H9 (cell line): ENCODE data around the gene PTPN7. TPM values are rescaled to one million over a fixed set of nuclear protein-coding genes. Genes with fewer than 3 reads are reported as not detected.

Source experiments
- DNase-seq: peaks from one replicate; pipeline ENCODE4 v3.0.0-alpha.2; 2017
- H2AFZ ChIP-seq: one replicate; pipeline ENCODE4 v1.6.1; 2013; ENCODE audit warnings: mild to moderate bottlenecking, low read length, control low read depth, moderate library complexity
- H2AK5ac ChIP-seq: 2 replicates; pipeline ENCODE4 v1.6.1; 2013; ENCODE audit warnings: low read length, control low read depth, mixed read lengths; ENCODE audit not compliant: insufficient read length
- H2BK120ac ChIP-seq: one replicate; pipeline ENCODE4 v1.6.1; 2013; ENCODE audit warnings: low read depth, mild to moderate bottlenecking, low read length, control low read depth, inconsistent platforms; ENCODE audit not compliant: poor library complexity, severe bottlenecking
- H2BK12ac ChIP-seq: 2 replicates; pipeline ENCODE4 v1.6.1; 2013; ENCODE audit warnings: low read length, control low read depth, mixed read lengths, low read depth; ENCODE audit not compliant: insufficient read length
- H2BK15ac ChIP-seq: 2 replicates; pipeline ENCODE4 v1.6.1; 2013; ENCODE audit warnings: low read depth, low read length, control low read depth
- H2BK20ac ChIP-seq: one replicate; pipeline ENCODE4 v1.6.1; 2013; ENCODE audit warnings: low read depth, mild to moderate bottlenecking, low read length, control low read depth, inconsistent platforms; ENCODE audit not compliant: poor library complexity, severe bottlenecking
- H2BK5ac ChIP-seq: 2 replicates; pipeline ENCODE4 v1.6.1; 2013; ENCODE audit warnings: low read length, control low read depth, mixed read lengths; ENCODE audit not compliant: insufficient read length
- H3K14ac ChIP-seq: 2 replicates; pipeline ENCODE4 v1.6.1; 2013; ENCODE audit warnings: low read length, control low read depth; ENCODE audit not compliant: insufficient read depth
- H3K18ac ChIP-seq: 2 replicates; pipeline ENCODE4 v1.6.1; 2013; ENCODE audit warnings: low read depth, mild to moderate bottlenecking, mixed read lengths, low read length, control low read depth; ENCODE audit not compliant: insufficient read length
- H3K23ac ChIP-seq: 2 replicates; pipeline ENCODE4 v1.6.1; 2013; ENCODE audit warnings: low read length, control low read depth, mixed read lengths, low read depth; ENCODE audit not compliant: insufficient read length
- H3K23me2 ChIP-seq: 2 replicates; pipeline ENCODE4 v1.6.1; 2013; ENCODE audit warnings: low read depth, mild to moderate bottlenecking, mixed read lengths, low read length, control low read depth; ENCODE audit not compliant: insufficient read length, poor library complexity, severe bottlenecking
- H3K27ac ChIP-seq: 2 replicates; pipeline ENCODE4 v1.5.1; 2013; ENCODE audit warnings: low read length, control low read depth, mixed read lengths, low read depth; ENCODE audit not compliant: insufficient read length
- H3K27me3 ChIP-seq: 2 replicates; pipeline ENCODE4 v1.6.1; 2013; ENCODE audit warnings: low read length, control low read depth, inconsistent platforms; ENCODE audit not compliant: insufficient read depth
- H3K4ac ChIP-seq: 2 replicates; pipeline ENCODE4 v1.6.1; 2013; ENCODE audit warnings: low read depth, mild to moderate bottlenecking, control low read depth, inconsistent platforms, low read length, moderate library complexity
- H3K4me1 ChIP-seq: 2 replicates; pipeline ENCODE4 v1.6.1; 2013; ENCODE audit warnings: low read length, control low read depth, inconsistent platforms; ENCODE audit not compliant: insufficient read depth
- H3K4me2 ChIP-seq: 2 replicates; pipeline ENCODE4 v1.6.1; 2013; ENCODE audit warnings: low read length, control low read depth, mixed read lengths; ENCODE audit not compliant: insufficient read length, insufficient read depth
- H3K56ac ChIP-seq: 2 replicates; pipeline ENCODE4 v1.6.1; 2013; ENCODE audit warnings: low read depth, mild to moderate bottlenecking, mixed read lengths, low read length, control low read depth; ENCODE audit not compliant: insufficient read length
- H3K79me1 ChIP-seq: 2 replicates; pipeline ENCODE4 v1.6.1; 2013; ENCODE audit warnings: low read depth, mild to moderate bottlenecking, moderate library complexity, low read length, control low read depth, inconsistent platforms; ENCODE audit not compliant: insufficient read depth, poor library complexity, severe bottlenecking
- H3K79me2 ChIP-seq: 2 replicates; pipeline ENCODE4 v1.6.1; 2013; ENCODE audit warnings: low read length, control low read depth, inconsistent platforms; ENCODE audit not compliant: insufficient read depth
- H3K9ac ChIP-seq: 2 replicates; pipeline ENCODE4 v1.6.1; 2013; ENCODE audit warnings: low read length, control low read depth, mixed read lengths; ENCODE audit not compliant: insufficient read length; ENCODE audit errors: extremely low read depth
- H3K9me3 ChIP-seq: one replicate; pipeline ENCODE4 v1.6.1; 2013; ENCODE audit warnings: low read depth, low read length, inconsistent platforms; ENCODE audit not compliant: control insufficient read depth
- H3T11ph ChIP-seq: one replicate; pipeline ENCODE4 v1.6.1; 2013; ENCODE audit warnings: mild to moderate bottlenecking, low read length, control low read depth, inconsistent platforms
- H4K20me1 ChIP-seq: one replicate; pipeline ENCODE4 v1.6.1; 2013; ENCODE audit not compliant: control insufficient read depth, insufficient read length, insufficient read depth
- H4K5ac ChIP-seq: 2 replicates; pipeline ENCODE4 v1.6.1; 2013; ENCODE audit warnings: low read depth, mild to moderate bottlenecking, mixed read lengths, low read length, control low read depth; ENCODE audit not compliant: insufficient read length
- H4K8ac ChIP-seq: replicated peaks from 2 replicates; pipeline ENCODE4 v1.6.1; 2013; ENCODE audit warnings: low read length, control low read depth, mixed read lengths, low read depth; ENCODE audit not compliant: insufficient read length
- H4K91ac ChIP-seq: 2 replicates; pipeline ENCODE4 v1.6.1; 2013; ENCODE audit warnings: low read depth, mild to moderate bottlenecking, moderate library complexity, mixed read lengths, low read length, control low read depth; ENCODE audit not compliant: insufficient read length
- H3K27ac Mint-ChIP-seq, 3 experiments: 2 replicates in 2 of 3; 3 replicates in 1 of 3; pipeline ENCODE4 v1.8.0; 2020 to 2021; ENCODE audit warnings: mixed read lengths in 3 of 3, mild to moderate bottlenecking in 1 of 3, moderate library complexity in 1 of 3
- H3K27me3 Mint-ChIP-seq: 2 replicates; pipeline ENCODE4 v1.8.0; 2021; ENCODE audit warnings: low read depth, mild to moderate bottlenecking, moderate library complexity, mixed read lengths
- H3K36me3 Mint-ChIP-seq, 3 experiments: 2 replicates in 2 of 3; 3 replicates in 1 of 3; pipeline ENCODE4 v1.8.0; 2020 to 2021; ENCODE audit warnings: low read depth in 3 of 3, mixed read lengths in 3 of 3; ENCODE audit not compliant: insufficient read depth in 1 of 3
- H3K4me1 Mint-ChIP-seq, 2 experiments: 2 replicates each; pipeline ENCODE4 v1.8.0; 2020; ENCODE audit warnings: mixed read lengths in 2 of 2
- H3K4me3 Mint-ChIP-seq, 2 experiments: 2 replicates in 1 of 2; 3 replicates in 1 of 2; pipeline ENCODE4 v1.8.0; 2020 to 2021; ENCODE audit warnings: mild to moderate bottlenecking in 2 of 2, mixed read lengths in 2 of 2, moderate library complexity in 1 of 2
- H3K9me3 Mint-ChIP-seq, 2 experiments: 2 replicates in 1 of 2; 3 replicates in 1 of 2; pipeline ENCODE4 v1.8.0; 2020; ENCODE audit warnings: mild to moderate bottlenecking in 2 of 2, mixed read lengths in 2 of 2, moderate library complexity in 1 of 2
- CTCF ChIP-seq: fragments of 200-600 bp; sonication (generic); conservative IDR thresholded peaks from 3 replicates; pipeline ENCODE4 v1.8.0; 2021; ENCODE audit warnings: antibody characterized with exemption, mild to moderate bottlenecking
- WGBS: extraction: QIAGEN DNeasy Blood & Tissue Kit; methylation state at CpG from one replicate; pipeline ENCODE4 v1.1.7; 2013; ENCODE audit warnings: missing lambda C conversion rate, low lambda C conversion rate, mixed read lengths; ENCODE audit not compliant: insufficient read length; ENCODE audit errors: extremely low coverage; 5-methylcytosine and 5-hydroxymethylcytosine counted together
- total RNA-seq: library from RNA; stranded (reverse); gene quantifications from 2 replicates; pipeline ENCODE4 v1.2.1, GENCODE V29; 2021

The PTPN7 gene
- total RNA-seq, 1 experiment from 2014 or later: 0.72 TPM

DNA sequence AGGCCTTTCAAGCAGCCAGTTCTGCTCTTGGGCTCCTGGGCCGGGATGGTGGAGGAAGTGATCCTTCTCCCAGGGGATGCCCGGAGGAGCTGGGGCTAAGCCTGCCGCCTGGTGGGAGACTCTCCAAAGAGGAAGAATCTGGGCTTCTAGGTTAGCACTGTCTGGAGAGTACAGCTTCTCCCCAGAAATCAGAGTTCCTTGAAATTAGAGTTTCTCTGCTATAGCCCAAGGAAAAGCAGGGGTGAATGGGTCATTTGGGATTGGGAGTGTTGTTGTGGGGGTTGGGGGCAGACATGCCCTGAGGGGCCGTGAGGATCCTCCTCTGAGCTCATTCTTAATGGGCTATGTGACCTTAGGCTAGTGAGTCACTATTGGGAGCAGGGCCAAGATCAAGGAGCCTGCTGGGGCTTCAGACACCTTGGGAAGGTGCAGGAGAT, 39.7 kb upstream of the PTPN7 start:
- Mint-ChIP-seq H3K27me3 (peaks cover 25% of the 10 kb centered on the region), H3K27ac (no peak overlapping the region), H3K4me1 (peaks cover 12 to 13% of the 10 kb centered on the region in 2 experiments), H3K36me3 (no peaks in the 10 kb centered on the region), H3K9me3 (no peaks in the 10 kb centered on the region), H3K4me3 (no peak overlapping the region)
- peak; percentile 54 for DNase-seq
- Histone ChIP-seq H2BK12ac (no peak overlapping the region), H2BK5ac (no peak overlapping the region), H3K79me1 (no peaks in the 10 kb centered on the region), H2AK5ac (no peak overlapping the region), H2BK120ac (no peak overlapping the region), H4K20me1 (no peaks in the 10 kb centered on the region), H2BK20ac (no peak overlapping the region), H4K91ac (no peak overlapping the region), H4K8ac (no peak overlapping the region), H3K27me3 (no peaks in the 10 kb centered on the region), H2AFZ (no peak overlapping the region), H2BK15ac (no peak overlapping the region), H3K56ac (no peak overlapping the region), H3K14ac (no peak overlapping the region), H3K9ac (no peak overlapping the region), H3K18ac (no peak overlapping the region), H4K5ac (no peak overlapping the region), H3K4me1 (no peaks in the 10 kb centered on the region), H3K23ac (no peak overlapping the region), H3K23me2 (no peaks in the 10 kb centered on the region), H3K4me2 (no peak overlapping the region), H3K4ac (no peak overlapping the region), H3K9me3 (no peaks in the 10 kb centered on the region), H3K27ac (no peak overlapping the region), H3K79me2 (no peaks in the 10 kb centered on the region), H3T11ph (no peak overlapping the region)
- TF ChIP-seq CTCF: no peak; the same call in 2 of the 3 replicates
- no CpG with 5 or more reads among the region's 4 CpGs for WGBS
